D341Med (cell line): ENCODE results near the gene C17orf107.
A peak's percentile ranks its signal among the peaks of the same experiment; 100 is the strongest.
"Not testable (repeated sequence)": the region's sequence is repeated elsewhere in the genome, so short reads cannot be mapped to it uniquely, and the experiment has no call there.

ENCODE experiments used
- DNase-seq: peaks from one replicate; pipeline ENCODE4 v3.0.0; 2012; ENCODE audit warnings: low spot score

Gene C17orf107

GRCh38 chr17:4900231-4901107 lies 1.1 kb downstream of the C17orf107 start:
- DNase-seq = no peak

GRCh38 chr17:4901108-4901647 lies 1.8 kb downstream of the C17orf107 start:
- DNase-seq = no peak

- DNase-seq = no peak
Measured at GRCh38 chr17:4901648-4902344, 2.5 kb downstream of the C17orf107 start.

- no peak for DNase-seq
Measured at GRCh38 chr17:4902540-4902939, 3.2 kb downstream of the C17orf107 start.

GRCh38 chr17:4903051-4903818 lies 3.9 kb downstream of the C17orf107 start, which contains the start of gene CHRNE:
TSS of gene CHRNE (minus strand) at chr17:4903098. CDS start at chr17:4903063, 35 bp downstream.
- peak; percentile 63 for DNase-seq

- not testable (repeated sequence) for DNase-seq
Measured at GRCh38 chr17:4906642-4907041, 7.3 kb downstream of the C17orf107 start.

- DNase-seq = peak; percentile 4
Measured at GRCh38 chr17:4908301-4908700, 9.0 kb downstream of the C17orf107 start.

- peak; percentile 79 for DNase-seq
Measured at GRCh38 chr17:4908711-4909496, 9.6 kb downstream of the C17orf107 start.

- DNase-seq = peak; percentile 14
Measured at GRCh38 chr17:4913994-4914393, 14.7 kb downstream of the C17orf107 start.

GRCh38 chr17:4914551-4914950 lies 15.2 kb downstream of the C17orf107 start:
- not testable (repeated sequence) for DNase-seq

GRCh38 chr17:4919511-4920047 lies 20.2 kb downstream of the C17orf107 start:
- DNase-seq = no peak

GRCh38 chr17:4920351-4921048 lies 21.2 kb downstream of the C17orf107 start:
- DNase-seq = no peak

GRCh38 chr17:4921320-4921719 lies 22.0 kb downstream of the C17orf107 start:
- DNase-seq = no peak

- DNase-seq = not testable (repeated sequence)
Measured at GRCh38 chr17:4926577-4927335, 27.4 kb downstream of the C17orf107 start.

- DNase-seq = no peak
Measured at GRCh38 chr17:4928881-4929280, 29.5 kb downstream of the C17orf107 start.

GRCh38 chr17:4931963-4932362 lies 32.6 kb downstream of the C17orf107 start, which contains the start of gene GP1BA:
TSS of gene GP1BA (plus strand) at chr17:4932277. CDS start at chr17:4932605, 328 bp downstream.
- no peak for DNase-seq

- no peak for DNase-seq
Measured at GRCh38 chr17:4932756-4933155, 33.4 kb downstream of the C17orf107 start.

GRCh38 chr17:4933646-4934045 lies 34.3 kb downstream of the C17orf107 start:
- no peak for DNase-seq
